ENCODE data around the gene OSTF1. TPM values are rescaled to one million over a fixed set of nuclear protein-coding genes. Genes with fewer than 3 reads are reported as not detected.
A peak's percentile ranks its signal among the peaks of the same experiment; 100 is the strongest.

The OSTF1 gene
- total RNA-seq (10 to 100 TPM; 71.9 to 76.0 TPM), polyA plus RNA-seq (170 TPM)

GRCh38 chr9:75087824-75088645 lies at the start of gene OSTF1, which contains the start of gene NMRK1:
TSS of gene OSTF1 (plus strand) at chr9:75088514. CDS start at chr9:75088693, 179 bp downstream.
TSS of gene NMRK1 (minus strand) at chr9:75088155. CDS start at chr9:75083115, 5,040 bp downstream.
- Mint-ChIP-seq H3K9me3 (no peaks in the 10 kb centered on the region), H3K4me1 (peaks cover 65 to 83% (median 78%) of the 10 kb centered on the region in 3 donors), H3K27ac (peak within 1 kb of the TSS; percentile 95 to 99 (median 98)), H3K36me3 (peaks cover 0 to 24% (median 0%) of the 10 kb centered on the region in 3 donors), H3K4me3 (peak within 1 kb of the TSS; percentile 92 to 100 (median 99)), H3K27me3 (no peaks in the 10 kb centered on the region)
- Histone ChIP-seq H3K9me3 (ENCODE audit: low read length) (no peaks in the 10 kb centered on the region), H3K27ac (ENCODE audit: low read depth, low read length) (peak within 1 kb of the TSS; percentile 95), H3K4me1 (ENCODE audit: insufficient read depth, low read length) (peaks cover 60% of the 10 kb centered on the region), H3K27me3 (ENCODE audit: insufficient read depth, low read length, poor library complexity, severe bottlenecking) (no peaks in the 10 kb centered on the region), H3K36me3 (ENCODE audit: insufficient read depth, low read length) (no peaks in the 10 kb centered on the region), H3K4me3 (ENCODE audit: low read length) (peak within 1 kb of the TSS; percentile 89)
- POLR2A ChIA-PET, result interaction anchor here (0.6 to 3.8 kb wide), 13 partner anchors 10 to 802 kb away, joined by 3 to 53 read pairs (median 5); partner anchors contain the start of genes C9orf40, CARNMT1 and PCSK5
- CTCF ChIA-PET, result interaction anchor here (0.9 to 2.5 kb wide), 14 partner anchors 10 to 314 kb away, joined by 3 to 20 read pairs (median 4); partner anchors contain the start of genes C9orf40 and CARNMT1
- DNase-seq, result peak; percentile 90 to 96 (median 95)

- POLR2A ChIA-PET, result no interaction called here
- no peaks in the 10 kb centered on the region for H3K4me1 Mint-ChIP-seq
- no peak overlapping the region for H3K4me3 Mint-ChIP-seq
- CTCF ChIA-PET, result interaction anchor here (1.1 to 1.2 kb wide), 2 partner anchors 9 to 11 kb away, joined by 3 read pairs; no protein-coding TSS in a partner anchor
- H3K27ac ChIP-seq (ENCODE audit: low read depth, low read length), result no peak overlapping the region
- DNase-seq, result no peak
- H3K9me3 Mint-ChIP-seq, result no peaks in the 10 kb centered on the region
- peaks cover 0 to 5% of the 10 kb centered on the region in 2 donors for H3K27me3 Mint-ChIP-seq
- H3K9me3 ChIP-seq (ENCODE audit: low read length), result no peaks in the 10 kb centered on the region
- H3K27me3 ChIP-seq (ENCODE audit: insufficient read depth, low read length, poor library complexity, severe bottlenecking), result no peaks in the 10 kb centered on the region
- H3K36me3 Mint-ChIP-seq, result peaks cover 0 to 4% (median 0%) of the 10 kb centered on the region in 3 donors
- H3K36me3 ChIP-seq (ENCODE audit: insufficient read depth, low read length), result no peaks in the 10 kb centered on the region
- no peak overlapping the region for H3K4me3 ChIP-seq (ENCODE audit: low read length)
- H3K27ac Mint-ChIP-seq, result no peak overlapping the region
- no peaks in the 10 kb centered on the region for H3K4me1 ChIP-seq (ENCODE audit: insufficient read depth, low read length)
Observed at GRCh38 chr9:75039009-75039408, 49.3 kb upstream of the OSTF1 start.

- Histone ChIP-seq H3K4me1 (ENCODE audit: insufficient read depth, low read length) (no peaks in the 10 kb centered on the region), H3K27ac (ENCODE audit: low read depth, low read length) (no peak overlapping the region), H3K4me3 (ENCODE audit: low read length) (no peak overlapping the region), H3K27me3 (ENCODE audit: insufficient read depth, low read length, poor library complexity, severe bottlenecking) (no peaks in the 10 kb centered on the region), H3K9me3 (ENCODE audit: low read length) (no peaks in the 10 kb centered on the region), H3K36me3 (ENCODE audit: insufficient read depth, low read length) (no peaks in the 10 kb centered on the region)
- ChIA-PET POLR2A (no interaction called here), CTCF (interaction anchor here (1.1 to 1.2 kb wide), 2 partner anchors 8 to 10 kb away, joined by 3 read pairs; no protein-coding TSS in a partner anchor)
- Mint-ChIP-seq H3K4me3 (no peak overlapping the region), H3K9me3 (no peaks in the 10 kb centered on the region), H3K4me1 (no peaks in the 10 kb centered on the region), H3K27ac (no peak overlapping the region), H3K36me3 (peaks cover 0 to 4% (median 0%) of the 10 kb centered on the region in 3 donors), H3K27me3 (peaks cover 0 to 10% of the 10 kb centered on the region in 2 donors)
- DNase-seq, result no peak
Observed at GRCh38 chr9:75039801-75040200, 48.5 kb upstream of the OSTF1 start.

GRCh38 chr9:75041041-75041440 lies 47.3 kb upstream of the OSTF1 start:
- no peaks in the 10 kb centered on the region for H3K9me3 ChIP-seq (ENCODE audit: low read length)
- H3K27me3 ChIP-seq (ENCODE audit: insufficient read depth, low read length, poor library complexity, severe bottlenecking), result no peaks in the 10 kb centered on the region
- ChIA-PET CTCF (no interaction called here), POLR2A (no interaction called here)
- H3K4me3 ChIP-seq (ENCODE audit: low read length), result no peak overlapping the region
- Mint-ChIP-seq H3K27me3 (peaks cover 2 to 20% of the 10 kb centered on the region in 2 donors), H3K27ac (peak overlapping the region in 1 of 8 donors; percentile 55), H3K36me3 (peaks cover 0 to 4% (median 0%) of the 10 kb centered on the region in 3 donors), H3K4me1 (no peaks in the 10 kb centered on the region), H3K4me3 (no peak overlapping the region), H3K9me3 (no peaks in the 10 kb centered on the region)
- DNase-seq, result no peak
- H3K4me1 ChIP-seq (ENCODE audit: insufficient read depth, low read length), result no peaks in the 10 kb centered on the region
- no peaks in the 10 kb centered on the region for H3K36me3 ChIP-seq (ENCODE audit: insufficient read depth, low read length)
- no peak overlapping the region for H3K27ac ChIP-seq (ENCODE audit: low read depth, low read length)

GRCh38 chr9:75046725-75047345 lies 41.5 kb upstream of the OSTF1 start:
- Histone ChIP-seq H3K36me3 (ENCODE audit: insufficient read depth, low read length) (no peaks in the 10 kb centered on the region), H3K4me3 (ENCODE audit: low read length) (no peak overlapping the region), H3K4me1 (ENCODE audit: insufficient read depth, low read length) (no peaks in the 10 kb centered on the region), H3K9me3 (ENCODE audit: low read length) (no peaks in the 10 kb centered on the region), H3K27me3 (ENCODE audit: insufficient read depth, low read length, poor library complexity, severe bottlenecking) (no peaks in the 10 kb centered on the region), H3K27ac (ENCODE audit: low read depth, low read length) (no peak overlapping the region)
- DNase-seq, result no peak
- H3K36me3 Mint-ChIP-seq, result no peaks in the 10 kb centered on the region
- H3K9me3 Mint-ChIP-seq, result no peaks in the 10 kb centered on the region
- no peak overlapping the region for H3K4me3 Mint-ChIP-seq
- H3K27ac Mint-ChIP-seq, result no peak overlapping the region
- POLR2A ChIA-PET, result no interaction called here
- H3K27me3 Mint-ChIP-seq, result peaks cover 6 to 24% of the 10 kb centered on the region in 2 donors
- CTCF ChIA-PET, result interaction anchor here (2.1 kb wide), 1 partner anchor 16 kb away, joined by 6 read pairs; no protein-coding TSS in a partner anchor
- no peaks in the 10 kb centered on the region for H3K4me1 Mint-ChIP-seq

- H3K36me3 ChIP-seq (ENCODE audit: insufficient read depth, low read length), result no peaks in the 10 kb centered on the region
- no peaks in the 10 kb centered on the region for H3K27me3 ChIP-seq (ENCODE audit: insufficient read depth, low read length, poor library complexity, severe bottlenecking)
- Mint-ChIP-seq H3K4me3 (no peak overlapping the region), H3K27ac (no peak overlapping the region), H3K36me3 (no peaks in the 10 kb centered on the region), H3K4me1 (no peaks in the 10 kb centered on the region), H3K9me3 (no peaks in the 10 kb centered on the region), H3K27me3 (peaks cover 6 to 24% of the 10 kb centered on the region in 2 donors)
- no peaks in the 10 kb centered on the region for H3K4me1 ChIP-seq (ENCODE audit: insufficient read depth, low read length)
- CTCF ChIA-PET, result interaction anchor here (0.9 to 2.1 kb wide), 2 partner anchors 8 to 17 kb away, joined by 3 to 6 read pairs; no protein-coding TSS in a partner anchor
- H3K27ac ChIP-seq (ENCODE audit: low read depth, low read length), result no peak overlapping the region
- no peaks in the 10 kb centered on the region for H3K9me3 ChIP-seq (ENCODE audit: low read length)
- no peak for DNase-seq
- no peak overlapping the region for H3K4me3 ChIP-seq (ENCODE audit: low read length)
- POLR2A ChIA-PET, result no interaction called here
Observed at GRCh38 chr9:75047506-75047905, 40.8 kb upstream of the OSTF1 start.

- no peak for DNase-seq
- Mint-ChIP-seq H3K27me3 (peaks cover 12 to 17% of the 10 kb centered on the region in 2 donors), H3K9me3 (no peaks in the 10 kb centered on the region), H3K36me3 (peaks cover 0 to 5% (median 0%) of the 10 kb centered on the region in 3 donors), H3K27ac (no peak overlapping the region), H3K4me3 (no peak overlapping the region), H3K4me1 (no peaks in the 10 kb centered on the region)
- no peaks in the 10 kb centered on the region for H3K9me3 ChIP-seq (ENCODE audit: low read length)
- ChIA-PET CTCF (no interaction called here), POLR2A (no interaction called here)
- H3K4me3 ChIP-seq (ENCODE audit: low read length), result no peak overlapping the region
- no peak overlapping the region for H3K27ac ChIP-seq (ENCODE audit: low read depth, low read length)
- H3K27me3 ChIP-seq (ENCODE audit: insufficient read depth, low read length, poor library complexity, severe bottlenecking), result no peaks in the 10 kb centered on the region
- H3K36me3 ChIP-seq (ENCODE audit: insufficient read depth, low read length), result no peaks in the 10 kb centered on the region
- H3K4me1 ChIP-seq (ENCODE audit: insufficient read depth, low read length), result no peaks in the 10 kb centered on the region
Observed at GRCh38 chr9:75051285-75051684, 37.0 kb upstream of the OSTF1 start.

GRCh38 chr9:75053869-75054268 lies 34.4 kb upstream of the OSTF1 start:
- CTCF ChIA-PET, result interaction anchor here (0.7 to 1.3 kb wide), 2 partner anchors 22 to 25 kb away, joined by 3 read pairs; partner anchors contain the start of gene CARNMT1

More at GRCh38 chr9:75053869-75054268, 34.4 kb upstream of the OSTF1 start:
- Histone ChIP-seq H3K27me3 (ENCODE audit: insufficient read depth, low read length, poor library complexity, severe bottlenecking) (no peaks in the 10 kb centered on the region), H3K27ac (ENCODE audit: low read depth, low read length) (no peak overlapping the region), H3K4me3 (ENCODE audit: low read length) (no peak overlapping the region), H3K9me3 (ENCODE audit: low read length) (no peaks in the 10 kb centered on the region), H3K36me3 (ENCODE audit: insufficient read depth, low read length) (no peaks in the 10 kb centered on the region), H3K4me1 (ENCODE audit: insufficient read depth, low read length) (no peaks in the 10 kb centered on the region)
- Mint-ChIP-seq H3K9me3 (no peaks in the 10 kb centered on the region), H3K27me3 (peaks cover 10 to 13% of the 10 kb centered on the region in 2 donors), H3K36me3 (peaks cover 0 to 9% (median 0%) of the 10 kb centered on the region in 3 donors), H3K4me1 (no peaks in the 10 kb centered on the region), H3K4me3 (no peak overlapping the region), H3K27ac (no peak overlapping the region)
- no peak for DNase-seq
- POLR2A ChIA-PET, result no interaction called here

Data from CD8-positive, alpha-beta memory T cell (primary cell).